GM19455 (cell line): ENCODE results near the gene SLC6A7.
"Not testable (repeated sequence)": the region's sequence is repeated elsewhere in the genome, so short reads cannot be mapped to it uniquely, and the experiment has no call there.

Experiments
- ATAC-seq: cut with Tn5 transposase; IDR thresholded peaks from one replicate; pipeline ENCODE4 v1.9.1; 2021; ENCODE audit not compliant: unreplicated experiment

Gene SLC6A7

GRCh38 chr5:150217038-150217437, 27.2 kb downstream of the SLC6A7 start:
- ATAC-seq, result no peak

- peak; percentile 86 for ATAC-seq
Measured at GRCh38 chr5:150217873-150218692, 28.2 kb downstream of the SLC6A7 start.

GRCh38 chr5:150218693-150219035, 28.8 kb downstream of the SLC6A7 start:
- no peak for ATAC-seq

- ATAC-seq, result no peak
Measured at GRCh38 chr5:150219142-150219541, 29.3 kb downstream of the SLC6A7 start.

- no peak for ATAC-seq
Measured at GRCh38 chr5:150219861-150220260, 30.0 kb downstream of the SLC6A7 start.

- no peak for ATAC-seq
Measured at GRCh38 chr5:150221471-150221870, 31.6 kb downstream of the SLC6A7 start.

GRCh38 chr5:150222906-150223305, 33.0 kb downstream of the SLC6A7 start:
- ATAC-seq, result no peak

- no peak for ATAC-seq
Measured at GRCh38 chr5:150223474-150223873, 33.6 kb downstream of the SLC6A7 start.

GRCh38 chr5:150224483-150225027, 34.7 kb downstream of the SLC6A7 start:
- no peak for ATAC-seq

GRCh38 chr5:150227036-150227435, 37.2 kb downstream of the SLC6A7 start:
- ATAC-seq, result no peak

GRCh38 chr5:150227606-150228273, 37.9 kb downstream of the SLC6A7 start:
- ATAC-seq, result no peak

- no peak for ATAC-seq
Measured at GRCh38 chr5:150229571-150229970, 39.7 kb downstream of the SLC6A7 start.

- no peak for ATAC-seq
Measured at GRCh38 chr5:150230842-150231241, 41.0 kb downstream of the SLC6A7 start.

- ATAC-seq, result not testable (repeated sequence)
Measured at GRCh38 chr5:150233706-150234105, 43.8 kb downstream of the SLC6A7 start.

- ATAC-seq, result no peak
Measured at GRCh38 chr5:150234576-150235499, 45.0 kb downstream of the SLC6A7 start.

GRCh38 chr5:150235500-150235854, 45.6 kb downstream of the SLC6A7 start:
- no peak for ATAC-seq

- no peak for ATAC-seq
Measured at GRCh38 chr5:150236313-150236712, 46.5 kb downstream of the SLC6A7 start.

- ATAC-seq, result no peak
Measured at GRCh38 chr5:150236981-150237754, 47.3 kb downstream of the SLC6A7 start.

GRCh38 chr5:150238646-150239045, 48.8 kb downstream of the SLC6A7 start:
- no peak for ATAC-seq

- no peak for ATAC-seq
Measured at GRCh38 chr5:150239099-150239793, 49.4 kb downstream of the SLC6A7 start.
